Endothelial cell (in vitro differentiated cells): Measurements from ENCODE around the gene PEPD. TPM values are rescaled to one million over a fixed set of nuclear protein-coding genes. Genes with fewer than 3 reads are reported as not detected.

Experiments used
- DNase-seq: peaks from one replicate; pipeline ENCODE4 v3.0.0; 2021; ENCODE audit warnings: low spot score
- H3K27ac Mint-ChIP-seq: one replicate; pipeline ENCODE4 v1.8.0; 2021; ENCODE audit warnings: mixed read lengths, inconsistent platforms; ENCODE audit not compliant: unreplicated experiment
- H3K27me3 Mint-ChIP-seq: one replicate; pipeline ENCODE4 v1.8.0; 2021; ENCODE audit warnings: mild to moderate bottlenecking, moderate library complexity, mixed read lengths, inconsistent platforms; ENCODE audit not compliant: unreplicated experiment
- H3K36me3 Mint-ChIP-seq: one replicate; pipeline ENCODE4 v1.8.0; 2021; ENCODE audit warnings: mild to moderate bottlenecking, low read depth, mixed read lengths, inconsistent platforms; ENCODE audit not compliant: unreplicated experiment
- H3K4me1 Mint-ChIP-seq: one replicate; pipeline ENCODE4 v1.8.0; 2021; ENCODE audit warnings: mild to moderate bottlenecking, mixed read lengths, inconsistent platforms; ENCODE audit not compliant: unreplicated experiment
- H3K4me3 Mint-ChIP-seq: one replicate; pipeline ENCODE4 v1.8.0; 2021; ENCODE audit warnings: mild to moderate bottlenecking, mixed read lengths, inconsistent platforms; ENCODE audit not compliant: unreplicated experiment
- H3K9me3 Mint-ChIP-seq: one replicate; pipeline ENCODE4 v1.8.0; 2021; ENCODE audit warnings: mixed read lengths, inconsistent platforms; ENCODE audit not compliant: unreplicated experiment
- total RNA-seq: library from RNA; stranded (reverse); fragmentation: NEBNext Ultra II Directional; extraction: Animal tissue kit (Norgen Biotek cat#: 25700); gene quantifications from one replicate; pipeline ENCODE4 v1.2.1, GENCODE V29; 2021; ENCODE audit not compliant: unreplicated experiment
- TF ChIP-seq, protein P1 (sequence below): fragments of 200-600 bp; sonication (generic); IDR thresholded peaks from one replicate; pipeline ENCODE4 v1.5.0; 2021; ENCODE audit warnings: antibody characterized with exemption; ENCODE audit not compliant: unreplicated experiment

The PEPD gene
- total RNA-seq, 1 donor from 2014 or later: 40.5 TPM

DNA sequence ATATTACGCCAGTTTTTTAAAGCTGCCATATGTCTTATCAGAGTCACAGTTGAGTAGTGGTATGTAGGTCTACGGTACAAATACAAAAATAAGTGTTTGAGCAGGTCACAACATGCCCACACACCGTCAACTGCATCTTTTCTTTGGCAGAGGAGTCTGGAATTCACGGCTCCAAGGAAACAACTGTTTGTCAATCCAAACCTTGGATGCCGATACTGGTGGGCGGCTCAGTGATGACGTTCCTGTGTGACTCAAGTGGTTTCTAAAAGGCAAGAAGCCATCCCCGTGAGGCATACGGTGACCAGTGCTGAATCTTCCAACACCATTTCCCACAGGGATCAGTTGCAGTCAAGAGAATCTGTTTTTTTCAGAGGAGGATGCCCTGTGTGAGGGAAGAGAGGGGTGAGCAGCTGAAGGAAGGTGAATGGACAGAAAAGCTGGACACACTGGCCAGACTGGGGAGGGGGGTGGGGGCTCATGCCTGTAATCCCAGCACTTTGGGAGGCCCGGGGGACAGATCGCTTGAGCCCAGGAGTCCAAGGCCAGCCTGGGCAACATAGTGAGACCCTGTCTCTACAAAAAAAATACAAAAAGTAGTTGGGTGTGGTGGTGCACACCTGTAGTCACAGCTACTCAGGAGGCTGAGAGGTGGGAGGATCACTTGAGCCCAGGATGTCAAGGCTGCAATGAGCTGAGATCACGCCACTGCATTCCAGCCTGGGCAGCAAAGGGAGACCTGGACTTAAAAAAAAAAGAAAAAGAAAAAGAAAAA lies 170.9 kb downstream of the PEPD start:
- Mint-ChIP-seq H3K4me3 (no peak overlapping the region), H3K9me3 (peaks cover 5% of the 10 kb centered on the region), H3K36me3 (no peaks in the 10 kb centered on the region), H3K27ac (no peak overlapping the region), H3K4me1 (no peaks in the 10 kb centered on the region), H3K27me3 (no peaks in the 10 kb centered on the region)
- no peak for DNase-seq
- TF ChIP-seq, protein P1, sequence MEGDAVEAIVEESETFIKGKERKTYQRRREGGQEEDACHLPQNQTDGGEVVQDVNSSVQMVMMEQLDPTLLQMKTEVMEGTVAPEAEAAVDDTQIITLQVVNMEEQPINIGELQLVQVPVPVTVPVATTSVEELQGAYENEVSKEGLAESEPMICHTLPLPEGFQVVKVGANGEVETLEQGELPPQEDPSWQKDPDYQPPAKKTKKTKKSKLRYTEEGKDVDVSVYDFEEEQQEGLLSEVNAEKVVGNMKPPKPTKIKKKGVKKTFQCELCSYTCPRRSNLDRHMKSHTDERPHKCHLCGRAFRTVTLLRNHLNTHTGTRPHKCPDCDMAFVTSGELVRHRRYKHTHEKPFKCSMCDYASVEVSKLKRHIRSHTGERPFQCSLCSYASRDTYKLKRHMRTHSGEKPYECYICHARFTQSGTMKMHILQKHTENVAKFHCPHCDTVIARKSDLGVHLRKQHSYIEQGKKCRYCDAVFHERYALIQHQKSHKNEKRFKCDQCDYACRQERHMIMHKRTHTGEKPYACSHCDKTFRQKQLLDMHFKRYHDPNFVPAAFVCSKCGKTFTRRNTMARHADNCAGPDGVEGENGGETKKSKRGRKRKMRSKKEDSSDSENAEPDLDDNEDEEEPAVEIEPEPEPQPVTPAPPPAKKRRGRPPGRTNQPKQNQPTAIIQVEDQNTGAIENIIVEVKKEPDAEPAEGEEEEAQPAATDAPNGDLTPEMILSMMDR: no peak

DNA sequence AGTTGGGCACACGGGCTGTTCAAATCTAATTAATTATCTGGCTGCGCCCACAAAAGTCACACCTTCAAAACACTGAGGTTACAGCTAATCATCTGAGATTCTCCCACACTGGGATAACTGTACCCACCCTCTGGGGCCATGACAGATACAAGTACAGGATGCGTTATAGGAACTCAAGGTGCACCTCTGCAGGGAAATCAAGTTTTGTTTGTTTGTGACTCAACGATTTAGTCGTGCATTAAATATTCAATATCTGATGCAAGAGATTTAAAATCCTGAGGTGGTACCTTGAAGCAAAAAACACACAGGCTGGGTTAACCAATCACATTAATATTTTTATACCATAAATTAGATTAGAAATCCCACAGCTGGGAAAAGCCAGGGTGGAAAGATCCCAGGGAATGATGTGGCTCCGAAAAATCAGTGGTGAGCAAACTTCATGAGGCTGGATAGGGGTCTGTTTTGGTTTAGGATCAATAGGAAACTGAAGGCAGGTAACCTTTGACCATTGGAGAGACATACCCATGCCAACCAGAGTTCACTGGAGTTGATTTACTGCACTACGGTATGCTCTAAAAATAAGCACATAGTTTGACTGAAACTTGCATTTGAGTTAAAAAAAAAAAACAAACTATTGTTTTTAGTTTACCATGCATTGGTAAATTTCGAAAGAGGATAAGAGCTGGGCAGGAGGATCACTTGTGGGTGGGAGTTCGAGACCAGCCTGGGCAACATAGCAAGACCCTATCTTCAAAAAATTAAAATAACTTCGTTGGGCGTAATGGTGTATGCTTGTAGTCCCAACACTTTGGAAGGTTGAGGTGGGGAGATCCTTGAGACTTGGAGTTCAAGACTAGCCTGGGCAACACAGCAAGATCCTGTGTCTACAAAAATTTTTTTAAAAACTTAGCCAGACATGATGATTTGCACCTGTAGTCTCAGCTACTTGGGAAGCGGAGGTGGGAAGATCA lies 172.0 kb downstream of the PEPD start:
- H3K27me3 Mint-ChIP-seq: no peaks in the 10 kb centered on the region
- no peak overlapping the region for H3K27ac Mint-ChIP-seq
- H3K4me3 Mint-ChIP-seq: no peak overlapping the region
- TF ChIP-seq, protein P1: no peak
- no peaks in the 10 kb centered on the region for H3K9me3 Mint-ChIP-seq
- no peaks in the 10 kb centered on the region for H3K4me1 Mint-ChIP-seq
- no peak for DNase-seq
- no peaks in the 10 kb centered on the region for H3K36me3 Mint-ChIP-seq

DNA sequence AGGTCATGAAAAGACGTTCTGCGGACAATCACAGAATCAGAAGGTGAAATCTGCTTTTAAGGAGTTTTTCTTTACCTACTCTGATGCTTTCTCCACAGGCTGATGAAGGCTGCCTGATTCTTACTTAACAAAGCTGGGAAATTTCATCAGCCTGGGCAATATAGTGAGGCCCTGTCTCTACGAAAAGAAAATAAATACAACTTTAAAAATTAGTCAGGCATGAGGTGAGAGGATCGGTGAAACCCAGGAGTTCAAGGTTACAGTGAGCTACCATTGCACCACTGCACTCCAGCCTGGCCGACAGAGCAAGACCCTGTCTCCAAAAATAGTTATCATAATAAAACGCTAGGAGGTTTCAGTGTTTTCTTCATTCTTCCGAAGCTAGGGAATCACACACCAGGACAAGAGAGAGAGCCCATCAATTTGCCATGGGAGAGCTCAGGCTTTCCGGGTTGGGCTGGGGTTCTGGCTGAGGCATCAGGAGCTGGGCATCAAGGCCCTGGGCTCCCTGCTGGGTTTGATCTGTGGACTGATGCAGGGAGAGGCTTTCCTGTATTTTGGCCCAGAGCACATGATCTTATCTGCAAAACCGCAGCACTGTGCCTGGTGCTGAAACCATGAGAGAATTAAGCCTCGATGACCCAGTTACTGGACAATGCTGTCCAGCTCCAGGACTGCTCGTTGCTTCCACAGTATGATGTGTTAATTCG lies 173.1 kb downstream of the PEPD start:
- Mint-ChIP-seq H3K27me3 (no peaks in the 10 kb centered on the region), H3K9me3 (no peaks in the 10 kb centered on the region), H3K4me3 (no peak overlapping the region), H3K27ac (no peak overlapping the region), H3K36me3 (no peaks in the 10 kb centered on the region), H3K4me1 (peaks cover 2% of the 10 kb centered on the region)
- TF ChIP-seq, protein P1: no peak
- DNase-seq: no peak

DNA sequence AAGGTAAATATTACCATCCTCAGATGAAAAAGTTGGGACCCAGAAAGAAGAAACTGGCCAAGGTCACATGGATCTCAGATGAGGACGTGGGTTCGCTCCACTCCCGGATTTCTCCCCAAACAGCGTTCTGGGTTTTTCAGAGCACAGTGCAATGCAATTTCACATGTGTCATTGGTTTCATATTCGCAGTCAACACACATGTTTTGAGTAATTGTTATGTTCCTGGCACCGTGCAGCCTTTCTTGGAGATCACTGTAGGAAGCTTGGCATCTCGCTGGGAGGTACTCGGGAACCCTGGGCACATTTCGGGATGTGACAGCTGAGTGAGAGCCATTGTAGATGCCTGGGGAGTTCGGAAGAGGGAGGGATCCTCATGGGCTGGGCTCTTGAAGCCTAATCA lies 174.3 kb downstream of the PEPD start:
- H3K36me3 Mint-ChIP-seq: no peaks in the 10 kb centered on the region
- H3K27ac Mint-ChIP-seq: no peak overlapping the region
- H3K4me1 Mint-ChIP-seq: peaks cover 2% of the 10 kb centered on the region
- TF ChIP-seq, protein P1: no peak
- H3K27me3 Mint-ChIP-seq: no peaks in the 10 kb centered on the region
- DNase-seq: no peak
- no peak overlapping the region for H3K4me3 Mint-ChIP-seq
- H3K9me3 Mint-ChIP-seq: no peaks in the 10 kb centered on the region
